ENCODE results near the gene RNF144A.

RNF144A gene

DNA sequence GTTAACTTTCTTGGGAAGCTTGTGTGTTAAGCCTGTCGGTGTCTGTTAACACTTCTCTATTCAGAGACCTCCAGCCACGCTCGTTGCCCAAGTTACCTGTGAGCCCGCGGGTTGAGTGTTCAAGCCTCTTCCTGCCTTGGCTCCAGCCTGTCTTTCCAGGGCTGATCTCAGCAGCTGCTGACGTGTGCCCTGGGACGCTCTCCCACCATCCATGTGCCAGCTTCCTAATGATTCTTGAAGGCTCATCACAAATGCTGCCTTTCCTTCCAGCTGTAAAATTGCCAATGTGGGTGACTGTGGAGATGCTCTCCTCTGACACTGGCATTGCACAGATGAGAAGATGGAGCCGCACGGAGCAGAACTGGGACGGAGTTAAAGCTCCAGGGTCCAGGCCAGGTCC lies 6.1 kb downstream of the RNF144A start:
- no peak for DNase-seq (ENCODE audit: low read depth)
- TF ChIP-seq POLR2A (IDR thresholded peaks at IDR 0.05; ENCODE audit: extremely low read depth, insufficient read length) (no peak), MYC (IDR thresholded peaks at IDR 0.05; ENCODE audit: low read depth, low read length) (no peak)
- TF ChIP-seq, protein P1, sequence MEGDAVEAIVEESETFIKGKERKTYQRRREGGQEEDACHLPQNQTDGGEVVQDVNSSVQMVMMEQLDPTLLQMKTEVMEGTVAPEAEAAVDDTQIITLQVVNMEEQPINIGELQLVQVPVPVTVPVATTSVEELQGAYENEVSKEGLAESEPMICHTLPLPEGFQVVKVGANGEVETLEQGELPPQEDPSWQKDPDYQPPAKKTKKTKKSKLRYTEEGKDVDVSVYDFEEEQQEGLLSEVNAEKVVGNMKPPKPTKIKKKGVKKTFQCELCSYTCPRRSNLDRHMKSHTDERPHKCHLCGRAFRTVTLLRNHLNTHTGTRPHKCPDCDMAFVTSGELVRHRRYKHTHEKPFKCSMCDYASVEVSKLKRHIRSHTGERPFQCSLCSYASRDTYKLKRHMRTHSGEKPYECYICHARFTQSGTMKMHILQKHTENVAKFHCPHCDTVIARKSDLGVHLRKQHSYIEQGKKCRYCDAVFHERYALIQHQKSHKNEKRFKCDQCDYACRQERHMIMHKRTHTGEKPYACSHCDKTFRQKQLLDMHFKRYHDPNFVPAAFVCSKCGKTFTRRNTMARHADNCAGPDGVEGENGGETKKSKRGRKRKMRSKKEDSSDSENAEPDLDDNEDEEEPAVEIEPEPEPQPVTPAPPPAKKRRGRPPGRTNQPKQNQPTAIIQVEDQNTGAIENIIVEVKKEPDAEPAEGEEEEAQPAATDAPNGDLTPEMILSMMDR (IDR thresholded peaks at IDR 0.05; ENCODE audit: low read depth, low read length): no peak
- TF ChIP-seq, protein P2, sequence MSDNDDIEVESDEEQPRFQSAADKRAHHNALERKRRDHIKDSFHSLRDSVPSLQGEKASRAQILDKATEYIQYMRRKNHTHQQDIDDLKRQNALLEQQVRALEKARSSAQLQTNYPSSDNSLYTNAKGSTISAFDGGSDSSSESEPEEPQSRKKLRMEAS (IDR thresholded peaks at IDR 0.05; ENCODE audit: low read depth, low read length): no peak
- H3K4me3 ChIP-seq (ENCODE audit: low read depth, low read length): no peak overlapping the region

DNA sequence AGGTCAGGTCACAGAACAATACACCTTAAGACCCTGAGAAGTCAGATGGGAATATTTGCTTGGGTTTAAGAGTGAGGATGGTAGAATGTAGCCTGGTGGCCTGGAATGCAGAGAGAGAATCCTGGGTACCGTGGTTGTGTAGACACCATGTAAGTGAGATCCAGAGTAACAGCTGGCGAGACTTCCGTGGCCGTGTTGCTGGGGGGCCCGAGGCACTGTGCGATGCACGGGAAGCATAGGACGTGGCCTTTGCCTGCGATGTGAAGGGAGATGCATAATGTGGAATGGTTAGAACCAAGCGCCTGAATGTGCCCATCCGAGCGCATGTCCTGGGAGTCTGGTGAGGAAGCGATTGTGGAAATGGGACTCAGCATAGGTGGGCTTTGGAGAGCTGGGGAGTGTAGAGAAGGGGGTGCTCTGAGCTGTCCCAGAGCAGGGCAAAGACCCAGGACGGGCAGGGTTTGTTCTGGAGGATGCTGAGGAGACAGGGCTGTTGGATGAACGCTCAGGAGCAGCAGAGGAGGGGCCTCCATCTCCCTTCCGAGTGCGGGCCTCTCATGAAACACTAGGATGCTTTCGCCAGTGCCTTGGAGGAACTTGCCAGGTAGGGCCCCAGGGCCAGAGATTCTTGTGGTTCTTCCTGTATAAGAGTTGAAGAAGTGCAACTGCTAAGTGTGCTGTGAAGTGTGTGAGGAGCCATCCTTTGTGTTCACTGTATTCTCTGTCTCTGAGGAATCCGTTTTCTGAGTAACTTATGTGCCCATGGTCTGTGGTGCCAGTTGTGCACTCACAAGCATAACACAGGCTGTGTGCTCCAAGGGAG lies 7.1 kb downstream of the RNF144A start:
- DNase-seq (ENCODE audit: low read depth): no peak
- TF ChIP-seq, protein P2 (IDR thresholded peaks at IDR 0.05; ENCODE audit: low read depth, low read length): no peak
- TF ChIP-seq, protein P1 (IDR thresholded peaks at IDR 0.05; ENCODE audit: low read depth, low read length): no peak
- TF ChIP-seq POLR2A (IDR thresholded peaks at IDR 0.05; ENCODE audit: extremely low read depth, insufficient read length): no peak
- TF ChIP-seq MYC (IDR thresholded peaks at IDR 0.05; ENCODE audit: low read depth, low read length): no peak
- no peak overlapping the region for H3K4me3 ChIP-seq (ENCODE audit: low read depth, low read length)

DNA sequence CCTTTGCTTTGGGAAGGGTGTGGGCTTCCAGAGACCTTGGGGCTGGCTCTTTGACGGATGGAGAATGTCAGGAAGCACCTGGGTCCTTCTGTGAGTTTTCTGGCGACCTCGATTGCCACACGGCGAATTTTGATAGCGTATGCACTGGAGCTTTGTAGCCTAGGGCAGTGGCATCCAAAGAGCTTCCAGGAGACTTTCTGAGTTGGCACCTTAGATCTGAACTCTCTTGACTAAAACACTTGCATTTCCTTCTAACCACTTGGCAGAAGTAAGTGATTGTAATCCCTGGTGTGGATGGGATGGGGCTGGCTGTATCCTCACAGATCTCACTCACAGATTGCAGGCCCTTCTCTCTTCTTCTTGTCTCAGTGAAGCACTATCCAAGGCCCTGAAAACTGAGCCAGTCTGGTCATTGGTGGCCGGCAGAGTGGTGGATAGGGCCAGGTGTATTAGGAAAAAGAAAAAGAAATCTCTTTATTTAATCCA lies 7.8 kb downstream of the RNF144A start:
- no peak for DNase-seq (ENCODE audit: low read depth)
- TF ChIP-seq, protein P2 (IDR thresholded peaks at IDR 0.05; ENCODE audit: low read depth, low read length): no peak
- TF ChIP-seq POLR2A (IDR thresholded peaks at IDR 0.05; ENCODE audit: extremely low read depth, insufficient read length) (no peak), MYC (IDR thresholded peaks at IDR 0.05; ENCODE audit: low read depth, low read length) (no peak)
- TF ChIP-seq, protein P1 (IDR thresholded peaks at IDR 0.05; ENCODE audit: low read depth, low read length): no peak
- no peak overlapping the region for H3K4me3 ChIP-seq (ENCODE audit: low read depth, low read length)

DNA sequence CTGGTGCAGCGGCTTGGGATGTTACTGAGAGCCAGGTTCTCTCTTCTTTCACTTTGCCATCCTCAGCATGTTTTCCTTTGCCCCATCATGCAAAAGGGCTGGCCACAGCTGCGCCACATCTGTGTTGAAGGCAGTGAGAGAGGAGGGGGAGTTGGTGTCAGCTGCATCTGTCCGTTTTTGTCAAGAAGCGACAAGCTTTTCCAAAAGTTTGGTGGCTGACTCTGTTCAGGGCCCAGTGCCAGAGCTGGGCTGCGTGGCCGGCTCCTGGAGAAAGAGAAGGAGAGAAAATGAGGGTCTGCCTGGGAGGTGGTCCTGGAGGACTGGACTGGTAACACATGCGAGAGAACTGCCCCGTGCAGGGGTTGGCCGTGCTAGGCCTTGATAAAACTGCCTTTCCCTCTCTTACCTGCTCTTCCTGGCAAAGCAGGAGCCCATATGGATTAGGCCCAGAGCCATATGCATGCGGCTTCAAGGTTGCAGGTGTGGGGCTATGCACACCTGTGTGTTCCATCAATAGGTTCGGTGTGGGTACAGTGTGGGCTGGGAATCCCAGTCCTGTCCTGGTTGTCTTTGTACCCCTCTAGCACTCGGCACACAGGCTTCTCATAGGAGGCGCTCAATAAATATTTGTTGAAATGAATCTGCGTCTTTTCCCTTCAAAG lies 9.0 kb downstream of the RNF144A start:
- no peak overlapping the region for H3K4me3 ChIP-seq (ENCODE audit: low read depth, low read length)
- DNase-seq (ENCODE audit: low read depth): no peak
- TF ChIP-seq, protein P1 (IDR thresholded peaks at IDR 0.05; ENCODE audit: low read depth, low read length): no peak

DNA sequence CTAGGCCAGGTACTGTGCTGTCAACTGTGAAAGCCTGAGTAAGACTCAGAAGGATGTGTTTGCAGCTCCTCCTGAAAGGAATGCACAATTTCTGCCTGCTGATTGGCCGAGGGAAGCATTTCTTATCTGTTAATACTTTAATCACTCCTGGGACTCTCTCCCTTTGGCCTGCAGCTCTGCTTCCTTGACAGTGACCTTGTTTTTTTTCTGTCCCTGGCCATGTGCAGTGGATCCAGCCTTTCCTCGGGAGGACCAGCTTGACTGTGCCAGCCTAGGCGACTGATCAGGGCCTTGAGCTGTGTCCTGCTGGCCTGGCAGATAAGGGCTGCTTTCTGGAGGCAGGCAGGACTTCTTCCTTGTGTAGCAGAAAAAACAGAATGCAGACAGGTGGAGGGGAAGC lies 10.0 kb downstream of the RNF144A start:
- TF ChIP-seq MYC (IDR thresholded peaks at IDR 0.05; ENCODE audit: low read depth, low read length) (no peak), POLR2A (IDR thresholded peaks at IDR 0.05; ENCODE audit: extremely low read depth, insufficient read length) (no peak)
- TF ChIP-seq, protein P2 (IDR thresholded peaks at IDR 0.05; ENCODE audit: low read depth, low read length): no peak
- TF ChIP-seq, protein P1 (IDR thresholded peaks at IDR 0.05; ENCODE audit: low read depth, low read length): no peak
- no peak overlapping the region for H3K4me3 ChIP-seq (ENCODE audit: low read depth, low read length)
- no peak for DNase-seq (ENCODE audit: low read depth)

Measured in NB4 (cell line).